Activated naive CD8-positive, alpha-beta T cell treated with anti-CD3 and anti-CD28 coated beads for 36 hours (primary cell): ENCODE measurements around the gene CEP128. TPM values are rescaled to one million over a fixed set of nuclear protein-coding genes. Genes with fewer than 3 reads are reported as not detected.

Source experiments
- DNase-seq: peaks from one replicate; pipeline ENCODE4 v3.0.0; 2021
- H3K27ac Mint-ChIP-seq: one replicate; pipeline ENCODE4 v1.8.0; 2022; ENCODE audit warnings: mild to moderate bottlenecking, moderate library complexity, mixed read lengths
- H3K27me3 Mint-ChIP-seq: one replicate; pipeline ENCODE4 v1.8.0; 2022; ENCODE audit warnings: mild to moderate bottlenecking, mixed read lengths
- H3K36me3 Mint-ChIP-seq: one replicate; pipeline ENCODE4 v1.8.0; 2021; ENCODE audit warnings: mild to moderate bottlenecking, mixed read lengths
- H3K4me1 Mint-ChIP-seq: one replicate; pipeline ENCODE4 v1.8.0; 2021; ENCODE audit warnings: mixed read lengths
- H3K4me3 Mint-ChIP-seq: one replicate; pipeline ENCODE4 v1.8.0; 2022; ENCODE audit warnings: mild to moderate bottlenecking, moderate library complexity, mixed read lengths
- H3K9me3 Mint-ChIP-seq: one replicate; pipeline ENCODE4 v1.8.0; 2022; ENCODE audit warnings: mixed read lengths
- total RNA-seq, 2 experiments: library from RNA; stranded (reverse); gene quantifications; one replicate each; pipeline ENCODE4 v1.2.3, GENCODE V29; 2021

Gene CEP128
- total RNA-seq, 2 experiments from 2014 or later, result 21.5 to 22.6 TPM

DNA sequence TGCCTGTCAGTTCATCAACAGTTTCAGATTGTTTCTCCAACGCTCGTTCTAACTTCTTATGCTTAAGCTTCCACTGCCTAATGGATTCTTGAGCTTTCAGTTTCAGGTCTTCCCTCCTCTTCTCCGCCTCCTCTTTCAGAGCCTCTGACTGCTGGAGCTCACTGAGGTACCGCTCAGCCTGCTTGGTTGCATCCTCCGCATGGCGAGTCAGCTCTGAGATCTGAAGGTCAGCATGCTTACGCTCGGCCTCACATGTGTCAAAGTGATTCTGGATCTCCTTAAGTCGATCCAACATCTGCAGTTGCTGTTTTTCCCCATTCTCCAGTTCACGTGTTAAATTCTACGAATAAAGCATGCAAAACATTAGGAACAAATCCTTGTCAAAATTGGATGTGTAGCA is 148.8 kb downstream of the CEP128 start:
- Mint-ChIP-seq H3K4me3 (no peak overlapping the region), H3K27ac (no peak overlapping the region), H3K27me3 (no peaks in the 10 kb centered on the region), H3K36me3 (peaks cover 10% of the 10 kb centered on the region), H3K9me3 (no peaks in the 10 kb centered on the region), H3K4me1 (no peaks in the 10 kb centered on the region)
- DNase-seq, result no peak

DNA sequence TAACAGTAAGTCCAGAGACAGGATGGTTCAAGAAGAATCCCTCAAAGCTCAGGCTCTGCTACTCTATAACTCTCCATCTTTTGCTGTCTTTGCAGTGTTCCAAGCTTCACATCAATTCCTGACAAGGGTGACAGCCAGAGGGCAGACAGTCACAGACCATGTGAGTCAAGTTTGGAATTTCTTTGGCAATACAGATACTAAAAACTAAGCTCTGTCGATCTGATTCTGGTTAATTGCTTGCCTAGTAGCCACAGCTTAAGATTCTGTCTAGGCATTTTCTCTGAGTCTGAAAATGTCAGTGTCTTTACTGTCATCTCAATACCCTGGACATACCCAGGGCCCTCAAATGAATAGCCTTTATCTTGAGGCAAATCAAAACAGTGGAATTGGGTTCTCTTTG is 153.7 kb downstream of the CEP128 start:
- Mint-ChIP-seq H3K27ac (no peak overlapping the region), H3K36me3 (peaks cover 19% of the 10 kb centered on the region), H3K9me3 (no peaks in the 10 kb centered on the region), H3K27me3 (no peaks in the 10 kb centered on the region), H3K4me3 (no peak overlapping the region), H3K4me1 (no peaks in the 10 kb centered on the region)
- DNase-seq, result no peak

DNA sequence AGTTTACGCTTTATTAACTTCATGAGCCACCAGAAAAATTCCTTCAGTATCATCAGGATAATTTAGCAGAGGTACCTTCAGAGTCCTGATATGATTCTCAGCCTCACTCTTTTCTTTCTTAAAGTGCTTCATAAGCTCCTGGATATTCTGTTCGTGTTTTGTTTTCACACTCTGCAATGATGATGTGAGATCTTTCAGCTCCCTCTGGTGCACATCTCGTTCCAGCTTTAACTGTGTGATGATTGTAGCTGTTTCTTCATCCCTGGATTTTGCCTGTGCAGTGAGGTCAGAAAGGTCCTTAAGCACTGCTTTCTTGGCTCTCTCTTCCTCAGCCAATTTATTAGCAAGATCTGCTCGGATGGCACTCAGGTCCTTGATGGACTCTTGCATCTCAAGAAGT is 156.7 kb downstream of the CEP128 start:
- H3K27ac Mint-ChIP-seq, result no peak overlapping the region
- no peak overlapping the region for H3K4me3 Mint-ChIP-seq
- H3K27me3 Mint-ChIP-seq, result no peaks in the 10 kb centered on the region
- H3K4me1 Mint-ChIP-seq, result no peaks in the 10 kb centered on the region
- DNase-seq, result no peak
- no peaks in the 10 kb centered on the region for H3K9me3 Mint-ChIP-seq
- H3K36me3 Mint-ChIP-seq, result peaks cover 13% of the 10 kb centered on the region

DNA sequence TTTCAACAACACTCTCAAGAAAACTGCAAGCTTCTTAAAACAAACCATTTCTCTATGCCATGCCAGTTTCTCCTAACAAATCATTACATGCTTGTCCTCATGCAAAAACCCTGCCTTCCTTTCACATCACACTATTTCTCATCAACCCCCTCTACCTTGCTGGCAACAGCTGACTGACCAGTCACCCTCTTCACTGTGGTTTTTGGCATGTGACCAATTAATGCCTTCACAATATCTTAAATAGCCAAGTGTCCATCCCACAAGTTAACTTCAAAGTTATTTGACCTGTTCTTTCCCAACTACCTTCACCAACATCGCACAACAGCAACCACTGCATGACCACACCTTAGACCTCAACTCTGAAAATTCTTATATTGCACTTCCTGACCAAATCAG is 159.6 kb downstream of the CEP128 start:
- H3K9me3 Mint-ChIP-seq, result no peaks in the 10 kb centered on the region
- H3K36me3 Mint-ChIP-seq, result peaks cover 16% of the 10 kb centered on the region
- no peaks in the 10 kb centered on the region for H3K27me3 Mint-ChIP-seq
- DNase-seq, result no peak
- no peak overlapping the region for H3K4me3 Mint-ChIP-seq
- no peak overlapping the region for H3K27ac Mint-ChIP-seq
- H3K4me1 Mint-ChIP-seq, result no peaks in the 10 kb centered on the region

DNA sequence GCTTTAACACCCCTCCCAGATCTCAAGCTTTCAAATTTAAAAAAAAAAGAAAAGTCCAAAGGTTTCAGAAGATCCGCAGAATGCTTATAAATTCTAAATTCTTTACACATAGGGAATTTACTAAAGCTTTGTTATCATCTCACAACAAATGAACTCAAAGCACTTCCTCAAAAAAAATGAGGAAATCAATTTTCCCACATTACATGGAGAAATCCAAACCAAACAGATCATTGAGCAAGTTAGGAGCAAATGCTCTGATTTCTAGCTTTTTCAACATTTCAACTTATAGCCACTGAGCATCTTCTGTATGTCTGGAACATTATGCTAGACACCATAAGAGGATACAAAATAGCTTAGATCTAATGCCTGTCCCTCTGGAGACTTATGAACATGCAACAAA is 161.0 kb downstream of the CEP128 start:
- no peaks in the 10 kb centered on the region for H3K27me3 Mint-ChIP-seq
- peaks cover 17% of the 10 kb centered on the region for H3K36me3 Mint-ChIP-seq
- H3K27ac Mint-ChIP-seq, result no peak overlapping the region
- no peak for DNase-seq
- H3K4me1 Mint-ChIP-seq, result no peaks in the 10 kb centered on the region
- H3K4me3 Mint-ChIP-seq, result no peak overlapping the region
- H3K9me3 Mint-ChIP-seq, result no peaks in the 10 kb centered on the region

DNA sequence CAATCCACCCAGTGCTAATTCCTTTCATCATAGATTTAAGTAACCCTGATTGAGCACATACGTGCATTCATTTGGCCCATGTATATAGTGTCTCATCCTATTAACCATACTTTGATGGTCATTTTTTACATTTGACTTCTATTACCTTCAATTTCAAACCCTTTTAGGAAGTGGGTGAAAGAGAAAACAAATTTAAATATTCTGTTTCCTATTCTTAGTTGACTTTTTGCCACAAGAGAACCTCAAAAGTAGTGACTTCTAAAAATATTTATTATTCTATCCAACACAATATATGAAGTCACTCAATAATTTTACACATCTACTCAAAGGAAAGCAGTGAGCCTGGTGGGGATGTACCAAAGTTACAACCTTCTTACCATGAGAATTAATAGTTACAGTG is 164.9 kb downstream of the CEP128 start:
- Mint-ChIP-seq H3K27ac (no peak overlapping the region), H3K27me3 (no peaks in the 10 kb centered on the region), H3K9me3 (no peaks in the 10 kb centered on the region), H3K4me1 (no peaks in the 10 kb centered on the region), H3K4me3 (no peak overlapping the region), H3K36me3 (peaks cover 12% of the 10 kb centered on the region)
- no peak for DNase-seq

DNA sequence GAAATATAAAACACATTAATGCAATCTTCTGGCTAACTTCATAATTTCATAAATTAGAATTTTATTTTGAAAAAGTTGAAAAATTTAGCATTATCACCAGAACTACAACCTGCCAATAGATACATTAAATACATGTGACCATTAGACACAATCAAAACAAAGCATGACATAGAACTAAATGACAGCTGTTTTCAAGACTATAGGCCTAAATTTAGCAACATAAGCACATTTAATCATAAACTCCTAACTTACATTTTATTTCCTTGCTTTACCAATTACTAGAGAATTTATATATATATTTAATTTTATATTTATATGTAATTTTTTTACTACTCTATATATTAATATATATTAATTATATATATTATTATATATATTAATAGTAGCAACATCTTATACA is 165.4 kb downstream of the CEP128 start:
- no peaks in the 10 kb centered on the region for H3K9me3 Mint-ChIP-seq
- peaks cover 12% of the 10 kb centered on the region for H3K36me3 Mint-ChIP-seq
- no peak for DNase-seq
- H3K4me3 Mint-ChIP-seq, result no peak overlapping the region
- no peaks in the 10 kb centered on the region for H3K27me3 Mint-ChIP-seq
- no peak overlapping the region for H3K27ac Mint-ChIP-seq
- H3K4me1 Mint-ChIP-seq, result no peaks in the 10 kb centered on the region

DNA sequence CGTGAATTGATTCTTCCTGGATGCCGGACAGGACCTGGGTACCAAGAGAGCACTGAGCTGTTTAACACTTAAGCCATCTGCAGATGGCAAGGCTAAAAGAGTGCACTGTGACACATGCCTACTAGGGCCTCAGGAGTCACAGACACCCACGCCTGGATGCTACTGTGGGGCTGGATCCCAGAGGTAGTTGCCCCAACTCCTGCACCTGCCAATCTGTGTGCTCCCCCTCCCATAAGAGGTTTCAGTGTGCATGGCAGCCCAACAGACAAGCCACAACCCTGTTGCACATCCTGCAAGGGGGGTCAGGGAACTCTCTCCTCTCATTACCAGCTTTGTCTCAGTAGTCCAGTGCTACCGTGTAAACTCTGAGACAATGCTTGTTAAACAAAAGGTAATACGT is 169.0 kb downstream of the CEP128 start:
- peaks cover 9% of the 10 kb centered on the region for H3K36me3 Mint-ChIP-seq
- H3K27ac Mint-ChIP-seq, result no peak overlapping the region
- no peak for DNase-seq
- no peaks in the 10 kb centered on the region for H3K4me1 Mint-ChIP-seq
- no peaks in the 10 kb centered on the region for H3K9me3 Mint-ChIP-seq
- no peaks in the 10 kb centered on the region for H3K27me3 Mint-ChIP-seq
- no peak overlapping the region for H3K4me3 Mint-ChIP-seq

DNA sequence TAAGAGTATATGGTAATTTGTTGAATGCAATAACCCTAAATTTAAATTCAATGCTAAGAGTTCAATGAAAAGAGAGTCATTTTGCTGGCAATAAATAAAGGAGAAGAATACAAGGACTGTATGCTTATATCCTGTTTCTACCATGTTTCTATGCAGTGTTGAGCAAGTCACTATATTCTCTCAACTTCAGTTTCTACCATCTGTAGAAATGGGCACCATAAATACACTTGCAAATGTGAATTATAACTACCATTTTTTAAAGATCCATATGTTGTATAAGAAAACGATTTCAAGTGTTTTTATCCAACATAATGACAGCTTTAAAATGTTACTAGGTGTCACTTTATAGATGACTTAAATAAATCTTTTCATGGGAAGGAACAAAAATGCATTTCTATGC is 170.3 kb downstream of the CEP128 start:
- Mint-ChIP-seq H3K36me3 (peaks cover 5% of the 10 kb centered on the region), H3K27ac (no peak overlapping the region), H3K4me3 (no peak overlapping the region), H3K4me1 (no peaks in the 10 kb centered on the region), H3K9me3 (no peaks in the 10 kb centered on the region), H3K27me3 (no peaks in the 10 kb centered on the region)
- no peak for DNase-seq

DNA sequence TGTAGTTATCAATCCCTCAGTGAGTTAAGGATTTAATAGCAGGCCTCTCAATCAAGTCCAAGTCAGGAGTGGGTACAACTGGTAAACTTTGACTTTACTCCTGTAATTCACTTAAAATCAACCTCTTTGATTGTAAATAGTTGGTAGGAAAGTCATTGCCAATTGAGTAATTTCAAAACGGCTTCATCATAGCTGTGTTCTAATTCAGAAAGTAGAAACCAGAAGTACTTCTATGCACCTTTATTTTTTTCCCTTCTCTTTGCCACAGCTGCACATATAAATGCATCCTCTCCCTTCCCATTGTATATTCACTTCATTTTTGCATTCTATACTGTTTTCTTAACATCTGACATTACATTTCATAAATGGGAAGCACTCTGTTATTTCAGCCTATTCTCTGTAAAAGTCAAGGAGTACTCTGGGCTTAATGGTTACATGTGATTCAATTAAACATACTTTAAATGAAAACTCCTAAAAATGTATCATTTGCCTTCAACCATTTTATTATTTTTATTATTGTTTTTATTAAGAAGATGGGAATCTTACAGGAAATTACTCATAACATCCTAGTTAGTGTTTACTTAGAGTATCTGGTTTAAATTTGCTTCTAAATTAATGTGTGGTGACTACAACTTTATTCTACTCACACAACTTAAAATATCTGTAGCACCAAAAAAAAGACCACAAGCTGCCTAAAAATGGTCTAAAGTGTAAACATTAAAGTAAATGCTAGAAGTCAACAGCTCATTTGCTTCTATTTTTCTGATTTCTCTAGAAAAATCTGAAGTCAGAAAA is 171.2 kb downstream of the CEP128 start:
- Mint-ChIP-seq H3K27ac (no peak overlapping the region), H3K27me3 (no peaks in the 10 kb centered on the region), H3K4me1 (no peaks in the 10 kb centered on the region), H3K9me3 (no peaks in the 10 kb centered on the region), H3K4me3 (no peak overlapping the region), H3K36me3 (peaks cover 5% of the 10 kb centered on the region)
- no peak for DNase-seq

DNA sequence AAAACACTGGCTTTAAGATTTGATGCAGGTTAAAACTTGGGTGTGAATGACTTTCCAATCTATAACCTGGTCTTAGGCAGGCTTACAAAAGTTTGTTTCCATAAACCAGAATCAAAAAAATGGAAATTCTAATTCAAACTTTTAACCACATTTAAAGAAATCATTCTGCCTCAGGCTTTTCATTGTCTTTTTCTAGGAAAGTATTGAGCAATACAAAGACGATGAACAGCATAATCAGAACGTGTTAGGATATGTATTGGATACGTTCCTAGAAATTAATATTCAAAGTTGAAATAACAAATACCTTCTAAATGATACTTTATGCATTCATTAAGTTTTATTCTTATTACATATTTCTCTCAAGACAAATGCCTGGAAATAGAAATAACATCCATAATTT is 172.9 kb downstream of the CEP128 start:
- Mint-ChIP-seq H3K4me1 (no peaks in the 10 kb centered on the region), H3K27ac (no peak overlapping the region), H3K27me3 (no peaks in the 10 kb centered on the region), H3K36me3 (peaks cover 5% of the 10 kb centered on the region), H3K9me3 (no peaks in the 10 kb centered on the region), H3K4me3 (no peak overlapping the region)
- no peak for DNase-seq

DNA sequence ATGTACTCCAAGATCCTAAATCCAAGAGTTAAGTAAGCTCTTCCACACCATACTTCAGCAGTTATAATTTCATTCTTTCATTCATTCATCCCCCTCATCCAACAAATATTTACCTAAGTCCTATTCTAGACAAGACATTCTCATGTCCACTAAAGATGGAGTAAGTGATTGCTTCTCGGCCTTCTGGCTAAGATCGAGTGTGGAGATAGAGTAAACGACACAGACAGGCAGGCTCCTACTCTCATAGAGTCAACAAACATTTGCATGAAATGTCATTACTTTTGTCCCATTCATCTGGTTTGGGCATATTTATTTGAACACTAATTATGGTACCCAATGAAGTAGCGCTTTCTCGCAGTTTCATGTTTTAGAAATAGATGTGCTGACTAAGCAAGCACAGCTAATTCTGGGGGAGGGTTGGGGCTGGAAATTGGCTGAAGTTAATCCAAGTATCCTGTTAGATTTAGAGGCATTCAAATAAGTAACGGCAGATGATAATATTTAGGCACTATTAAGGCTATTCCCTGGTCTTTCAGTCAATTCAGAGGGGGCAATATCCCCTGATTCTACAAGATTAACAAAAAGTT is 176.5 kb downstream of the CEP128 start:
- Mint-ChIP-seq H3K9me3 (no peaks in the 10 kb centered on the region), H3K27me3 (no peaks in the 10 kb centered on the region), H3K36me3 (peaks cover 2% of the 10 kb centered on the region), H3K4me1 (no peaks in the 10 kb centered on the region), H3K27ac (no peak overlapping the region), H3K4me3 (no peak overlapping the region)
- DNase-seq, result no peak

DNA sequence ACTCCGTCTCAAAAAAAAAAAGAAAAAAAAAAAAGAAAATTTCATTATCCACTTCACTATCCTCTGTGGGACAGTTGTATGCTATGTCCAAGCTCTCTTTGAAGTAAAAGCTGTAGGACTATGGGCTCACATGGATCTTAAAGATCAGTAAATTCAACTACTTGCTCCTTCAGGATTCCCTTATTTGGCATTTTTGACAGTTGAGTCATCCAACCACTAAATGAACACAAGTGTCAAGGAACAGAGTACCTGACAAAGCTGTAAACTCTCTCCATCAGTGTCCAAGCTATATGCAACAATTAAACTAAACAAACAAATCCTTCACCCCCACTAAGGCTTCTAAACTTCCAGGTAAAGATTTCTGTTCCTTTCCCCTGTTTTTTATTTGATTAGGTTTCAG is 177.0 kb downstream of the CEP128 start:
- DNase-seq, result no peak
- no peaks in the 10 kb centered on the region for H3K4me1 Mint-ChIP-seq
- no peaks in the 10 kb centered on the region for H3K27me3 Mint-ChIP-seq
- H3K4me3 Mint-ChIP-seq, result no peak overlapping the region
- H3K27ac Mint-ChIP-seq, result no peak overlapping the region
- no peaks in the 10 kb centered on the region for H3K9me3 Mint-ChIP-seq
- peaks cover 2% of the 10 kb centered on the region for H3K36me3 Mint-ChIP-seq

DNA sequence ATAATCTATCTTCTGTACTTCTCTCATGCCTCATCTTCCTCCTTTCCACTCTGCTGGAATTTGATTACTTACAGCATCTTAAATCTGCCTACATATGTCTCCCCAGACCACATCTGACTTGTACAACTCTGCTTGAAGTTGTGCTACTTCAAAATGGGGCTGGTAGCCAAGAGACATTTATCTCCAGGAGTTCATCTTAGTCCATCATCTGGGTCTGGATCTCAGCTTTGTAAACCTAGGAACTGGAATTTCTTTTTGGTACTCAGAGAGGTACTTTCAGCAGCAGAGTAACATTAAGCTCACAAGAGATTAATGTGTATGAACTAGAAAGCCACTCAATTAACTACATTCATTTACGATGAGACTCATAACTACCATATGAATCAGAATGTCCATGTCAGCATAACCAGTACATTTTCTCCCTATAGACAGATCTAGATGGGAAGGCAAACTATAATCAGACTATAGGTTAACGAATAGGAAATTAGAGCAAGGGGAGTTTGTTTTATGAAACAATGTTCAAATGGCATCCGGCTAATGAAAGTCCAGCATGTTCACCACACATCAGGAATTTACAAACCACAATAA is 178.8 kb downstream of the CEP128 start:
- no peaks in the 10 kb centered on the region for H3K4me1 Mint-ChIP-seq
- no peak overlapping the region for H3K27ac Mint-ChIP-seq
- H3K9me3 Mint-ChIP-seq, result no peaks in the 10 kb centered on the region
- H3K4me3 Mint-ChIP-seq, result no peak overlapping the region
- H3K36me3 Mint-ChIP-seq, result no peaks in the 10 kb centered on the region
- no peaks in the 10 kb centered on the region for H3K27me3 Mint-ChIP-seq
- DNase-seq, result no peak

DNA sequence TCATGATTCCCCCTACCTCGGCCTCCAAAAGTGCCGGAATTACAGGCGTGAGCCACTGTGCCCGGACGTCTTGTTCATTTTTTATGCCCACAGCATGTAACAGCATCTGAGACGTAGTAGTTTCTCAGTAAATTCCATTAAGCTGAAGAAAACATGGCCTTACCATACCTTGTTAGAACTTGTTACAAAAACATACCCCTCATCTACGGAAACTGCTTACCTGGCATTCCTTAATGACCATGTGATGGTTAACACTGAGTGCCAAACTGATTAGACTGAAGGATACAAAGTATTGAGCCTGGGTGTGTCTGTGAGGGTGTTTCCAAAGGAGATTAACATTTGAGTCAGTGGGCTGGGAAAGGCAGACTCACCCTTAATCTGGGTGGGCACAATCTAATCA is 186.8 kb downstream of the CEP128 start:
- Mint-ChIP-seq H3K27me3 (no peaks in the 10 kb centered on the region), H3K4me1 (peaks cover 2% of the 10 kb centered on the region), H3K36me3 (peaks cover 19% of the 10 kb centered on the region)

DNA sequence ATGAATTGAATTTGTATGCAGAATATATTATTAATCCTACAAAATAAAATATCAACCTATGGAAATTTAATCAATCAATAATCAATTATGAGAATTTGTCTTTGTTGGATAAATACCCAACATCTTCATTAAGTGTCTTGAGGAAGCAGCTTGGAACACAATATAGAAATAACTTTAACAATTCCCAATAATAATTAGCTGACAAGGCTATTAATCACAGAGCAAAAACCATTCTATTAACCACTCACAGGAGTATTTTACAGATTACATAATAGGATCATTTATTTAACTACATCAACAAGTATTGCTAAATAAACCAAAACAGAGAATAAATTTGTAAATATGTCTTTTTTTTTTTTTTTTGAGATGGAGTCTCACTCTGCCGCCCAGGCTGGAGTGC is 190.3 kb downstream of the CEP128 start:
- Mint-ChIP-seq H3K27me3 (no peaks in the 10 kb centered on the region), H3K27ac (no peak overlapping the region), H3K4me3 (no peak overlapping the region), H3K36me3 (peaks cover 24% of the 10 kb centered on the region), H3K4me1 (peaks cover 2% of the 10 kb centered on the region), H3K9me3 (no peaks in the 10 kb centered on the region)
- DNase-seq, result no peak

More for the DNA sequence above, 186.8 kb downstream of the CEP128 start:
- no peak for DNase-seq
- H3K4me3 Mint-ChIP-seq, result no peak overlapping the region
- no peaks in the 10 kb centered on the region for H3K9me3 Mint-ChIP-seq
- H3K27ac Mint-ChIP-seq, result no peak overlapping the region
